NCI-H460 (cell line): Measurements from ENCODE around the gene TAOK2. TPM values are rescaled to one million over a fixed set of nuclear protein-coding genes. Genes with fewer than 3 reads are reported as not detected.
A peak's percentile ranks its signal among the peaks of the same experiment; 100 is the strongest.
"Not testable (repeated sequence)": the region's sequence is repeated elsewhere in the genome, so short reads cannot be mapped to it uniquely, and the experiment has no call there.

ENCODE experiments used
- DNase-seq: peaks from one replicate; pipeline ENCODE4 v3.0.0-alpha.2; 2016; ENCODE audit warnings: low read depth; ENCODE audit errors: extremely low read depth
- total RNA-seq: library from RNA; depleted of rRNA; stranded (reverse); fragments of >200 nt; shearing (Covaris generic); gene quantifications from 2 replicates; pipeline ENCODE4 v1.2.3, GENCODE V29; 2014

TAOK2 gene
- total RNA-seq, 1 experiment from 2014 or later, result 22.0 TPM

DNA sequence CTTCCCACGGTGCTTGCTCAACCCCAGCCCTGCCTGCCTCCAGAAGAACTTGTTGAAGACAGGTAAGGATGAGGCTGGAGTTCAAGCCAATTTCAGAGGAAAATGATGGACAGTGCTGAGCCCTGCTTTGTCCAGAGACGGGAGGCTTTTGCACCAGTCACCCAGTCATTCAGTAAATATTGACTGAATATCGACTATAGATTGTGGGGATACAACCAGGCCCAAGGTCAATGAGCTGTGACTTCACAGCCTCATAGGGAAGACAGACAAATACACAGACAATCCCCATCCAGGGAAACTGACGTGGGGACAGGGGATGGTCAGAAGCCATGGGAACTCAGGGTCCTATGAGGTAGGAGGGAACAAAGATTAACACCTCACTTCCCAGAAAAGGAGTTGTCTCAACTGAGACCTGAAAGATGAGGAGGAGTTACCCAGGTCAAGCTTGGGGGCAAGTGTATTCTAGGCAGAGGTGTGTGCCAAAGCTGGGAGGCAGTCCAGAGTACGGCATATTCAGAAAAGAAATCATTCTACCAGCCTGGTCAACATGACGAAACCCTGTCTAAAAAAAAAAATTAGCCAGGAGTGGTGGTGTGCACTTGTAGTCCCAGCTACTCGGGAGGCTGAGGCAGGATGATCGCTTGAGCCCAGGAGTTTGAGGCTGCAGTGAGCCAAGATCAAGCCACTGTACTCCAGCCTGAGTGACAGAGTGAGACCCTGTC, 43.0 kb downstream of the TAOK2 start:
- no peak for DNase-seq

DNA sequence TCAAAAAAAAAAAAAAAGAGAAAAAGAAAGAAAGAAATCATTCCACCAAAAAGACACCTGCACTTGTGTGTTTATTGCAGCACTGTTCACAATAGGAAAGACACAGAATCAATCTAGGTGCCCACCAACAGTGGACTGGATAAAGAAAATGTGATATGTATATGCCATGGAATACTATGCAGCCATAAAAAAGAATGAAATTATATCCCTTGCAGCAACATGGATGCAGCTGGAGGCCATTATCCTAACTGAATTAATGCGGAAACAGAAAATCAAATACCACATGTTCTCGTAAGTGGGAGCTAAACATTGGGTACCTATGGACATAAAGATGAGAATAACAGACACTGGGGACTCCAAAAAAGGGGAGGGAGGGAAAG, 43.6 kb downstream of the TAOK2 start:
- no peak for DNase-seq

DNA sequence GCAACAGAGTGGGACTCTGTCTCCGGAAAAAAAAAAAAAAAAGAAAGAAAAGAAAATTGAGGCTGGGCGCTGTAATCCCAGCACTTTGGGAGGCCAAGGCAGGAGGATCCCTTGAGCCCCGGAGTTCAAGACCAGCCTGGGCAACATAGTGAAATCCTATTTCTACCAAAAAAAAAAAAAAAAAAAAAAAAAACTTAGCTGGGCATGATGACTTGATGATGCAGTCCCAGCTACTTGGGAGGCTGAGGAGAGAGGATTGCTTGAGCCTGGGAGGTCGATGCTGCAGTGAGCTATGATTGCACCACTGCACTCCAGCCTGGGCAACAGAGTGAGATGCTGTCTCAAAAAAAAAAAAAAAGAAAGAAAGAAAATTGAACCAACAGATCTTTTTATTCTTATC, 44.3 kb downstream of the TAOK2 start:
- DNase-seq, result not testable (repeated sequence)

DNA sequence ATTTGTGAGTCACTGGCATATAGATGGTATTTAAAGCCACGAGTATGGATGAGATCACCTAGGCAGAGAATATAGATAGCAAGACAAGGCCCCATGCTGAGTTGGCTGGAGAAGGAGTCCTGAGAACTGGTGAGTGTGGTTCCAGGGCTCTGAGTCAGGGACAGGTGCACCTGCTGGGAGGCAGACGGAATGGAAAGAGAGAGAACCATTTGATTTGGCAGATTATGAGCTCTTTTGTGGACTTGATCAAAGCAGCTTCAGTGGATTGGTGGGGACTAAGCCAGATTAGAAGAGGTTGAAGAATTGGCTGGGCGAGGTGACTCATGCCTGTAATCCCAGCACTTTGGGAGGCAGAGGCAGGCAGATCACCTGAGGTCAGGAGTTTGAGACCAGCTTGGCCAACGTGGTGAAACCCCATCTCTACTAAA, 45.1 kb downstream of the TAOK2 start:
- no peak for DNase-seq

DNA sequence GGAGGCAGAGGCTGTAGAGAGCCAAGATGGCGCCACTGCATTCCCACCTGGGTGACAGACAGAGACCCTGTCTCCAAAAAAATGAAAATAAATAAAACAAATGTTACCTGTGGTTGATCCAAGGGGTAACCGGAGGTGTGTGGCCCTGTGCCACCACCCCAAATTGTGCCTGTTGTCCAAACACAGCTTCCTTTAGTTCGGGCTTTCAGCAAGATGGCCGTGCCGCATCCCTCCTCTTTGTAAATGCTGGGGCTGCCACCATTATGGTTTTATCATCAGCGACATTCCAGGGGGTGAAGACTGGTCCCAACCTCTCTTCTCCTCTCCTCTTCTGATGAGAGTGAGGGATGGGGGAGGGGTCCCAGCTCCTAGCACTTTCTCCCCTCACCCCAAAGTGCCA, 49.2 kb downstream of the TAOK2 start, which contains the start of gene C16orf92:
TSS of gene C16orf92 (plus strand) at position 312 of the 400 bp plus-strand sequence. CDS start 143 bp downstream, outside the sequence.
- DNase-seq, result no peak

DNA sequence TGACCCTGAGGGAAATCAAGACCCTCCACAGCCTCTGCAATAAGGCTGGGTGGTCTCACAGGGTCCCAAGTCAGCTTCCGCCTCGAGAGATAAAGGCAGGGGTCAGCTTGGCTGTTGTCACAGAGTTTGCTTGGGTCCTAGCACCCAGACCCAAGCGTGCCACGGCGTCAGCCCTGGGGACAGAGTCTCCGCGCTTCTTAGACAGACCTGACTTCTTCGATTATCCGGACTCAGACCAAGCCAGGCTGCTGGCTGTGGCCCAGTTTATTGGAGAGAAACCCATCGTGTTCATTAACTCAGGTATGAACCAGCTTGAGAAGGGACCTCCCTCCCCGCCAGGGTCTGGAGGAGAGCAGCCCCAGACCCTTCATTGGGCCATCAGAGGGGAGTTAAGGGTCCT, 49.9 kb downstream of the TAOK2 start:
- DNase-seq, result no peak

DNA sequence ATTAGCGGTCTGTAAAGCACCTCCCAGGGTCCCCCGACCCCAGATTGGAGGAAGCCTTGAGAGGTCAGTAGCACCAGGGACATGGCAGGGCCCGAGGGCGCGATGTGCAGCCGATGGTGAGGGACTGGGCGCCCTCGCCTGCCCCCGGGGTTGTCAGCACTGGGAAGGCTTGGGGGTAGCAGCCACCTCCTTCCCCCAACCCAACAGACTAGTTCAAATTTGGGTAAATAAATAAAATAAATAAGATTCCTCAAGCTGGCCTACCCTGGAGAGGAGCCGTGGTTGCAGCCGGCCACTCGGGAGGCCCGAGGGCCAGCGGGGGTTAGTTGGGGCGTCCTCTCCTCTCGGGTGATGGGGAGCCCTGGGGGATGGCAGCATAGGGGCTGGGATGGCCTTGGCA, 50.8 kb downstream of the TAOK2 start:
- no peak for DNase-seq

DNA sequence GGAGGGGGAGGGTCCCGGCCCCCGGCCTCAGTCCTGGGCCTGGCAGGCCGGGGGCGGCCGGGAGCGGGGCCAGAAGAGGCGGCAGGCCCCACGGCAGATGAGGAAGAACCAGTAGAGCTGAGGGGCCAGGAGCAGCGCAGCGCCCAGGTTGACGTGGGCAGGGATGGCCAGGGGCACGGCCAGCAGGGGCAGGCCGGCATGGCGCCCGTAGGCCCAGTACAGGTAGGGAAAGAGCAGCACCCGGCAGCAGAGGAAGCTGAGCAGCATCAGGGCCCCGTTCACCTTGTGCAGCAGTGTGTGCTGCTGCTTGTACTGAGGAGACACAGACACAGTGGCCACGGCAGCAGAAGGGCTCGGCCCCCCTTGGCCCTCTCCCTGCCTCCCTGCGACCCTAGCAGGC, 51.5 kb downstream of the TAOK2 start:
- DNase-seq, result no peak

DNA sequence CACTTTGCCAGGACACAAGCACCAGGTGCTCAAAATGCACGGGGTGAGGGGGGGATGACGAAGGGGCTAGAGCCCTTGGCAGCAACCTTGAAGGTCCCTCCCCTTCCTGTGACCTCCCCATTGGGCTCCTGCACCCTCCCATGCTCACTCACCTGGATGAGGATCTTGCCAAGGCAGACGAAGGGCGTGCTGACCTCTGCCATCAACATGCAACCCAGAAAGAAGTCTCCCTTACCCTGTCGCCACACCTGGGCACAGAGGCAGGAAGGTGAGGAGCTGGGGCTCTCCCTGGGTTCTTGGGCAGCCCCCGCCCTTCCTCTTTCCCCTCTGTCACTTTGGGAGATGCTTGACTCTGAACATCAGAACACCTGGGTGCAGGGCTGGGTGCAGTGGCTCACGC, 51.9 kb downstream of the TAOK2 start:
- DNase-seq, result no peak

DNA sequence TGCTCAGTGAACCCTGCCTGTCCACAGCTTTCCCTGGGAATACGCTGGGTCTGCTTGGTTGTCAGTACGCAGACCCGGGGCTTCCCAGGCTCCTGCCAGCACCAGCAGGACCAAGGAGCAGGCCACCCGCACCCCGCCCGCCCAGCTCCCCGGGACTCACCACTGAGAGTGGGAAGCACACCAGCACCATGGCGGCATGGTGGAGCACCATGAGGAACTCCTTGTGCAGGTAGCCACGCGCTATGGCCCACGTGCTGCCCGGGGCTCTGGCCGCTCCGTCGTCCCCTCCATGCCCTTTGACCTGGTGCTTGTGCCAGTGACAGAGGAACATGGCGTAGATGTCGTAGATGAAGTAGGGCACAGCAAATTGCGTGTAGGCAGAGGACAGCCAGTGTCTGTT, 52.8 kb downstream of the TAOK2 start:
- no peak for DNase-seq

DNA sequence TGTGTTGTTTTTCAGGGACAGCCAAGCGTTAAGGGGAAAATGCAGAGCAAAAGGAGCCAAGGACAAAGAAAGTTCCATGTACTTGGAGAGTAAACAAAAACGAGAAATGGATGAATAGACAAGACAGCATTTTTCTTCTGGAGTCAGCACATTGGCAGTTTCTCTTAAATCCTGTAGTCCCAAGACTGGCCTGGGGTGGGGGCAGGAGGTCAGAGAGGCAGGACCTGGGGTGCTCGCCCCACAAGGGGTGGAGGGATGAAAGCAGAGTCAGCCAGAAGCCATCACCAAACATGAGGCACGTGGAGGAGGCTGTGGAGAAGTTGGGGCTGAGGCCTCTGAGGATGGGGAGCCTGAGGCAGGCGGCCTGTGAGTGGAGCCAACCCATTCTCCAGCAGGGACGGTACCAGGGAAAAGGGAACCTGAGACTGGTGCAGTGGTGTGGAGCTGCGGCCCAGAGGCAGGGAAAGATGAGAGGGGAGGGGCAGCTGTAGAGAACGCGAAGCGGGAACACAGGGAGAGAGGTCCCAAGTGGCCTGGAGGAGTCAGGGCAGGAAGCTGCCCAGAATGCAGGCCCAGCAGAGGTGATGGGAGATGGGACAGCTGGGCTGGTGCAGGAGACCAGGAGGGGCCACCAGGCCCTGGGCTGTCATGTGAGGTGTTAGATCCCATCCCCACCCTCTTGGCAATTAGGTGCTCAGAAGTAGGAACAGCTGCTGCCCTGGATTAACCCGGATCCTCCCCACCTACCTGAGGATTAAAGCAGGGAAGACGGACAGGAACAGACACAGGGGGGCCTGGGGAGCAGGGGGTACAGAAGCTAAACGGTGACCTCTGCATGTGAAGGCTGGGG, 54.1 kb downstream of the TAOK2 start:
- DNase-seq, result no peak

DNA sequence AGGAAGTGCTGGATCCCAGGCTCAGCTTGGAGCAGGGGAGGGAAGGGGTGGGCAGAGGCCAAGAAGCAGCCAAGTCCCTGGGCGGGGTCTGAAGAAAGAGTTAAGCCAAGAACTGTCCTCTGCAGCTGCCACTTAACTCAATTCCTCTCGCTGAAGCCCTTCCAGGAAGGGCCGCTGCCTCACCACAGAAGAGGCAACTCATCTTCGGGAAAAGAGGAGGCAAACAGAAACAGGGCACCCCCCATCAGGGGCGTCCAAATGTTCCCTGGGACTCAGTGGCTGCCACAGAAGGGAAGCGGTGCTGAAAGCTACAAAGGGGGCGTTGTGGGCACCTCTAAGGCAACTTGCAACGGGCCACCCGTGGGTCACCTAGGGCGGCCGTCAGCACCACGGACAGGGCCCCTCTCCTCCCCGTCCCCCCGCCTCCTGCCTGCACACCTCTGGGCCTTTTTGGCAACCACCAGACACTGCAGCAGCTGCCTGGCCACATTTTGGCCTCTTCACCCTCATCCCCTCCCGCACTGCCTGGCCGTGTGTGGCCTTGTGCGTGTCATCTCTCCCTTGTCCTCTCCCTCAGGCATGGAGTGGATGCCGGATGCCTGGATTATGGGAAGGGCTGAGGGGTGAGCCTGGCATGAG, 54.9 kb downstream of the TAOK2 start:
- DNase-seq, result no peak

DNA sequence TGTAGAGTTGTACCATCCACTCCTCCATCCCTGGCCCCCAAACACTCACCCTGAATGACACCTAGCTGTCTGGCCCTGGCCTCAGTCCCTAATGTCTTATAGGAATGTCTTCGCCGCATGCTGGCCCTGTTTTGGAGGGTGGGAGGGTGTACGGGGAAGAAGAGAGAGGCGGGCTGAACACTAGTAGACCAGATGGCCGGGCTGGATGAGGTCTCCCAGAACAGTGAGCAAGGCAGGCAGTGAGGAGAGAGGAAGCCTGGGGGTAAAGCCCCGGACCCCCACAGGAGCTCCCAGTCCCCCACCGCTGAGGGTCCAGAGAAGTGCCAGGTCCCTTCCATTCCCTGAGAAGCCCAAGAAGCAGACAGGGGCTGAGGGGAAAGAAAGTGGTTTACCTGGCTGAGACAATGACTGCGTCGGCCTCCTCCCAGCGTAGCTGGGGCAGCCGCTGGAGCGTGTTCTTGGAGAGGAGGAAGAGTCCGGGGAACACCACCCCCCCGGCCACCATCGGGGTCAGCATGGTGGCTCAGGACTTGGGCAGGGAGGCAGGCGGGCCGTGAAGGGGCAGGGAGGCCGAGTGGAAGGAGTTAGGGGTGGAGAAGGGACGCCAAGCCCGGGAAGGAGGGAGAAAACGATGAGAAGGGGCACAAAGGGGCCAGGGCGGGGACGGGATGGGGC, 56.5 kb downstream of the TAOK2 start:
- no peak for DNase-seq

DNA sequence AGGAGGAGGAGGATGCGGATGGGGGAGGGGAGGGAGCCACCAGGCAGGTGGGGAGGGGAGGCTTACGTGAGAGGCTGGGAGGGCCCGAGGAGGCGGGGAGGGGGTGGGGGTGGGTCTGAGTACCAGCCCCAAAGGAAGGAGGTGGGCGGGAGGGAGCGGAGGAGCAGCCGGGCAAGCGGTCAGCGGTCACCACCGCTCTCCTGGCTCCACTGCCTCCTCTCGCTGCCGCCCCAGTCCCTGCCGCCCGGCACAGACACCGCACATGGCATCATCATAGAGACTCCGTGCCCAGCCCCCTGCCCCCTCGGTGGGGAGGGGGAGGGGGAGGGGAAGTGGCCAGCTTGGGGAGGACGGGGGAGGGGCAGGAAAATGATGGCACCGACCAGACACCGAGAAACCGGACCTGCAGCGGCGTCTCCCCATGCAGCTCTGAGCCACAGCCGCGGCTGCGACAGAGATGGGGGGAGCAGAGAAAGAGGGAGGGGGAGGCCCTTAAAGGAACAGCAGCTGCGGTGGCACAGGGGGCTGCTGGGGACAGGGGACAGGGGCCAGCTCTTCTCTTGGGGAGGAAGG, 57.3 kb downstream of the TAOK2 start, which contains the start of gene TLCD3B:
TSS of gene TLCD3B (minus strand) at position 431 of the 573 bp plus-strand sequence. CDS start 744 bp downstream, outside the sequence.
- DNase-seq, result no peak

DNA sequence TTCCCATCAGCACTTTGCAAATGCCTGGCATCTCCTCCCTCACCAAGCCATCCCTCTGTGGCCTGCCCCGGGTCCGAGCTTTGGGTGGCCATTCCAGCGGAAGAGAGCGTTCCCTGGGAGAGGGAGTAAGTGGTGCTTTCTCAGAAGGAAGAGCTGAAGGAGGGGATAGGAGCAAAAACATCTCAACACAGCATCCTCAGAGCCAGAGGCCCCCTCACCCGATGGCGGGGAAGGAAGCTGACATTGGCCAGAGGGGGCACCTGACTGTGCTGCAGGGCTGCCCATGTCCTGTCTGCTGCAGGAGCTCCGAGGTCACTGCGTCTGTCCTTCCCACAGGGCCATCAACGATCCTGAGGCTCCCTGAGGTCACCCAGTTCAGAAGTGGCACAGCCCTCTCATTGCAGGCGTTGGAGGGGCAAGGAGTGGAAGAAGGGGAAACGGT, 57.8 kb downstream of the TAOK2 start:
- DNase-seq, result no peak

DNA sequence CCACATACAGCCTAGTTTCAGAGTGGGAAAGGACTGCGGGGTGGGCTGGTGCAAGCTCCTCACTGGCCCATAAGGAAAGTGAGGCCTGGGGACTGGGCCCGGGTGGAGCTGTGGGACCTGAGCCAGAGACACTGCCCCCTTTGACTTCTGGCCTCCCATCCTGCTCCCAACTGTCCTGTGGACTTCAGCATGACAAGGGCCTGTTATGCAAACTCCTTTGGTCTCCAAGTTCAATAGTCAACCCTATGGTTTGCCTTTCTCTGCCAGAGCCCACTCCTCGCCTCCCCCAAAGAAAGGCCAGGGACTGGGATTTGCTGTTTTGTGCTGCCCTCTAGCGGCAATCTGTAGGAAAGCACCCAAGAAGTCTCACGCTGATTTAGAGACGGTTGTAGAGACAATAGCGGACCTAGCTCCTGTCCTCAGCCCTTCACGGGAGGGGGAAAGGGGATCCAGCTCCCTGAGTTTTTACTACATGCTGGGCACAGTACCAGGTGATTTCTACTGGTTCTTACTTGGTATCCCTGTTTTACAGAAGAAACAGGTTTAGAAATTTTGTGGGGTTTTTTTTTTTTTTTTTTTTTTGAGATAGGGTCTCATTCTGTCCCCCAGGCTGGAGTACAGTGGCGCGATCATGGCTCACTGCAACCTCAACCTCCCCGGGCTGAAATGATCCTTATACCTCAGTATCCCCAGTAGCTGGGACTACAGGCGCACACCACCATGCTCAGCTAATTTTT, 58.6 kb downstream of the TAOK2 start:
- DNase-seq, result peak; percentile 65

DNA sequence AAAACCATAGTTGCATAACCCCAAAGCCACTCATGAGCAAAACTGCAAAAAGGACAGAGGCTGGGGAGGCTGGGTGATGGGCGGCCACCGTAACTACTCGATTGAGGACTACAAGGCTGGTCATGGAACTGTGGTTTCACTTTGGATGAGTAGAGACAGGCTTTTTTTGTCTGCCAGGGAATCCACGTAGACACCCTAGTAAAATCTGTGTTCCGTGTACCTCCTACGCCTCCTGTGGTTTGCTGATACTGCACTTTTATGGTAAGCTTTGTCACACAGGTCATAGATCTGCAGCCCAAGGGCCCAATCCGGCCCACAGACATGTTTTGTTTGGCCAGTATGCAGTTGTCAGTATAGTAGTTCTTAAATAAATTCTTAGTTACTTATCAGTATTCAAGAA, 59.6 kb downstream of the TAOK2 start:
- no peak for DNase-seq

DNA sequence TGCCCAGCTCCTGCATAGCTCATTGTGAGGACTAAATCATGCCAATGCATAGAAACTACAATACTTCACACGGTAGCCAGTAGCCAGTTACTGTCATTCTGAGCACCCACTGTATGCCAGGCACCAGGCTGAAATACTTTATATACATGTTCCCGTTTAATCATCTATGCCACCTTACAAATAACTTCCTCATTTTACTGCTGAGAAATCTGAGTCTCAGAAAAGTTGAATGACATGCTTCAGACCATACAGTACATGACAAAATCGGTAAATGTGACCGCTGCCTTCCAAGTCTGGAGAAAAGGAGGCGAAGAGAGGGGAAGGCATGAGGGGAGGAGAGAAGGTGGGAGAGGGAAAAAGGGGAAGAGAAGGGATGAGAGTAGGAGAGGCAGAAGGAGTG, 66.6 kb downstream of the TAOK2 start:
- no peak for DNase-seq

DNA sequence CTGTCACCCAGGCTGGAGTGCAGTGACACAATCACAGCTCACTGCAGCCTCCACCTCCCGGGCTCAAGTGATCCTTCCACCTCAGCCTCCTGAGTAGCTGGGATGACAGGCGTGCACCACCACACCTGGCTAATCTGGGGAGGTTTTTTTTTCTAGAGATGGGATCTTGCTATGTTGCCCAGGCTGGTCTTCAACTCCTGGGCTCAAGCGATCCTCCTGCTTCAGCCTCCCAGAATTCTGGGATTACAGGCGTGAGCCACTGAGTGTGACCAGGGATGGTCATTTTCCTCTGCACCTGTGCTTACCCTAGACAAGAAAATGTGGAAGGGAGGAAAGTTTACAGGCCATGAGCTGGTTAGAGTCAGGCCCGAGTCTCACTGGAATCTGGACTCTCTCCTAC, 67.0 kb downstream of the TAOK2 start:
- DNase-seq, result not testable (repeated sequence)

DNA sequence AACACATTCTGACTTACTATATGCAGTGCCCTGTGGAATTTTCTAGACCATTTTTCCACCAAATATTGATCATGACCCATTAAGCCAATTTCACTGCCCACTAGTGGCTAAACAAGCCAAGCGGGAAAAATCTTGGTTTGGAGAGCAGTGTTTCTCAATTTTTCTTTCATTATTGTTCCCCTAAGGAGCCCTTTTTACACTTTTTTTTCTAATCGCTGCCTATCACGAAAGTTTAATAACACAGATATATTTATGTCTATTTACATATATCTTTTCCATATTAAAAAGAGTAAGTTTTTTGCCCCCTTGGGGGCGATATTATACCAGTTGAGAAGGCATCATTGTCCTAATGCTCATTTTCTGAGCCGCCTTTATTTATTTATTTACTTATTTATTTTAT, 68.2 kb downstream of the TAOK2 start:
- DNase-seq, result no peak
